Measurements from ENCODE around the gene BMP3. TPM values are rescaled to one million over a fixed set of nuclear protein-coding genes. Genes with fewer than 3 reads are reported as not detected.
"Not testable (repeated sequence)": the region's sequence is repeated elsewhere in the genome, so short reads cannot be mapped to it uniquely, and the experiment has no call there.

BMP3 gene, protein sequence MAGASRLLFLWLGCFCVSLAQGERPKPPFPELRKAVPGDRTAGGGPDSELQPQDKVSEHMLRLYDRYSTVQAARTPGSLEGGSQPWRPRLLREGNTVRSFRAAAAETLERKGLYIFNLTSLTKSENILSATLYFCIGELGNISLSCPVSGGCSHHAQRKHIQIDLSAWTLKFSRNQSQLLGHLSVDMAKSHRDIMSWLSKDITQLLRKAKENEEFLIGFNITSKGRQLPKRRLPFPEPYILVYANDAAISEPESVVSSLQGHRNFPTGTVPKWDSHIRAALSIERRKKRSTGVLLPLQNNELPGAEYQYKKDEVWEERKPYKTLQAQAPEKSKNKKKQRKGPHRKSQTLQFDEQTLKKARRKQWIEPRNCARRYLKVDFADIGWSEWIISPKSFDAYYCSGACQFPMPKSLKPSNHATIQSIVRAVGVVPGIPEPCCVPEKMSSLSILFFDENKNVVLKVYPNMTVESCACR
- total RNA-seq, result 1.6 TPM

DNA sequence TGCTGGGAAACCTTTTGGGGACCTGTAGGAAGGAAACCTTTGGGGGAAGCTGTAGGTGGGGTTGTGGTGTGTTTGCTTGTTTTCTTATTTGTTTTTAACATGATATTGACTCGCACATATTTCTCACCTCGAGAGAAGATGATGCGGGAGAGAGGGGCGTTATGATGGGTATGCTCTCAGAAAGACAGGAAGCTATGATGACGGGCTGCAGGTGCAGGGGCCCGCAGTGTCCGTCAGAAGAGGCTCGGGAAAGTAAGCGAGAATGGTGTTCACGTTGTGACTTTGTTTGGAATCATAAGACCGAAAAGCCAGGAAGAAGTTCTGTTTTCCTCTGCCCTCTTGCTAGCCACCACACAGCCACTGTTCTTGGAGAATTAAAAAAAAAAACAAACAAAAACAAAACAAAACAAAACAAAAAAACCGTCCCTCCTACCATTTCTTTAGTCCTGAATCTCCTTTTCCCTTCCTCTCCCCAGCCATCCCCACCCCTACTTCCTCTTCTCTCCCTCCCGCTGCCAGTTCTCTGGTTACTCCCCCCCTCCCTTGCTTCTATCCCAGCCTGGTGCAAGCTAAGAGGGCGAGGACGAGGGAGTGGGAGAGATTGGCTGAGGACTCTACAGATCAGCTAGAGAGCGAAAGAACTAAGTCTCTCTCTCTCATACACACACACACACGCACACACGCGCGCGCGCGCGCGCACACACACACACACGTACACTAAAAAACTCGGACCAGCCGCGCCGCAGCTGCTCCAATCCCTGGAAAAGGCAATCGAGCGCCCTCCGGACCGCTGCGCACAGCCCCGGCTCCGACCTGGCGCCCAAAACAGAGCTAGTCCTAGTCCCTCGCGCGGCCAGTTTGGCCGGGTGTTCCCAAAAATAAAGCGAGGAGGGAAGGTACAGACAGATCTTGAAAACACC is at the start of gene BMP3:
Gene BMP3, plus strand, starts transcription at position 648 of the 920 bp plus-strand sequence. CDS start 577 bp downstream, outside the sequence.
- H3K9me3 ChIP-seq (ENCODE audit: control insufficient read depth in 3 of 3, low read length in 3 of 3), result no peaks in the 10 kb centered on the region
- H3K27ac ChIP-seq (ENCODE audit: low read depth, low read length), result no peak within 1 kb of the TSS
- peaks cover 6 to 19% (median 13%) of the 10 kb centered on the region in 3 donors for H3K4me1 ChIP-seq (ENCODE audit: control insufficient read depth in 3 of 3, insufficient read depth in 3 of 3, low read length in 3 of 3)
- peak within 1 kb of the TSS in 1 of 3 donors; percentile 28 for H3K9ac ChIP-seq (ENCODE audit: low read depth in 1 of 3, low read length in 3 of 3)
- H3K27me3 ChIP-seq (ENCODE audit: control insufficient read depth in 3 of 3, insufficient read depth in 3 of 3, low read length in 3 of 3), result peaks cover 33 to 59% (median 42%) of the 10 kb centered on the region in 3 donors
- peak within 1 kb of the TSS; percentile 48 to 60 (median 56) for H3K4me3 ChIP-seq (ENCODE audit: low read length in 3 of 3)
- no peaks in the 10 kb centered on the region for H3K36me3 ChIP-seq (ENCODE audit: control insufficient read depth in 3 of 3, insufficient read depth in 3 of 3, low read length in 3 of 3)

DNA sequence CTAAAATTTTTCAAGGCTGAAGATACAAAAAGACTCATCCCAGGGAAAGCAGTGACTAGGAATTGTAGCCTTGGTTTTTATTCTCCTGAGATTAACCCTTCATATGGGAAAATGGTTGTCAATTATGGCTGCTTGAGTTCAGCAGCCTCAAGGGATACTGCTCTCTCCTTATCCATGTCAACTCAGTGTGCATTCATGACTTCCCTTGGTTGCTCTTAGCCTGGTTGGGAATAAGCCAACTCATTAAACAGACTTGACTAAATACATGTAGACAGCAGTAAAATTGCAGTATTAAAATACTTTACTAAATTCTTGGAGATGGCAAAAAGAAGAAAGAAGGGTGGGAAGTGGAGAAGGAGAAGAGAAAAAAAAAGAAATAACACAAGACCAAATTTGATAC is 44.5 kb upstream of the BMP3 start:
- no peak overlapping the region for H3K27ac ChIP-seq (ENCODE audit: low read depth, low read length)
- no peaks in the 10 kb centered on the region for H3K4me1 ChIP-seq (ENCODE audit: control insufficient read depth in 3 of 3, insufficient read depth in 3 of 3, low read length in 3 of 3)
- H3K27me3 ChIP-seq (ENCODE audit: control insufficient read depth in 3 of 3, insufficient read depth in 3 of 3, low read length in 3 of 3), result no peaks in the 10 kb centered on the region
- no peaks in the 10 kb centered on the region for H3K36me3 ChIP-seq (ENCODE audit: control insufficient read depth in 3 of 3, insufficient read depth in 3 of 3, low read length in 3 of 3)
- no peak overlapping the region for H3K4me3 ChIP-seq (ENCODE audit: low read length in 3 of 3)
- H3K9ac ChIP-seq (ENCODE audit: low read depth in 1 of 3, low read length in 3 of 3), result no peak overlapping the region
- no peaks in the 10 kb centered on the region for H3K9me3 ChIP-seq (ENCODE audit: control insufficient read depth in 3 of 3, low read length in 3 of 3)

DNA sequence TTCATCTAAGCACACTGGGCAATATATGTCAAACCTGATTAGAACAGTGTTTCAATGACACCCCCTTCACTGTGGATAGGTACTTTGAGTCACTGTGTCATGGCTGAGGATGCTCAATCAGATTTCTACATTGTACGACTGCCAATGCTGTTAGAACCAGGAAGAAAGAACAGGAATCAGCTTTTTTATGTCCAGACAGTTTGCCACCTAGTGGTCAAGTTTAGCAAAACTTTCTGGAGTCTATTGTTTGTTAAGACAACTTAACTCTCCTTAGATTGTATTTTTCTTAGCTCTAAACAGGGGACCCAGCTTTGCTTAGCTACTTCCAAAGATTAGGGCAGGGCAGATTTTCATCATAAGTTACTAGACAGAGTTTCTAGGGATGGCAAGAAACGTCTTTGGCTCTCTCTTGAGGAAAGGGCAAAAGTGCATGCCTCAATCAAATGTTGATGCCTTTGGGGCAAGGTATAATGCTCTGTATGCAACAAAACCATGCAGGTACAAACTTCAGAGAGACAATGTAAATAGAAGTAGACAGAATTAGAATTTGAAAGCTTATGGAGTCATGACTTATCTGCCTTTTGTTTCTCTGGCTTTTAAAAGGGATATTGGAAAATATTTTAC is 40.5 kb upstream of the BMP3 start:
- H3K9me3 ChIP-seq (ENCODE audit: control insufficient read depth in 3 of 3, low read length in 3 of 3), result no peaks in the 10 kb centered on the region
- no peak overlapping the region for H3K27ac ChIP-seq (ENCODE audit: low read depth, low read length)
- H3K4me1 ChIP-seq (ENCODE audit: control insufficient read depth in 3 of 3, insufficient read depth in 3 of 3, low read length in 3 of 3), result no peaks in the 10 kb centered on the region
- no peaks in the 10 kb centered on the region for H3K27me3 ChIP-seq (ENCODE audit: control insufficient read depth in 3 of 3, insufficient read depth in 3 of 3, low read length in 3 of 3)
- H3K36me3 ChIP-seq (ENCODE audit: control insufficient read depth in 3 of 3, insufficient read depth in 3 of 3, low read length in 3 of 3), result no peaks in the 10 kb centered on the region
- no peak overlapping the region for H3K4me3 ChIP-seq (ENCODE audit: low read length in 3 of 3)
- H3K9ac ChIP-seq (ENCODE audit: low read depth in 1 of 3, low read length in 3 of 3), result no peak overlapping the region

DNA sequence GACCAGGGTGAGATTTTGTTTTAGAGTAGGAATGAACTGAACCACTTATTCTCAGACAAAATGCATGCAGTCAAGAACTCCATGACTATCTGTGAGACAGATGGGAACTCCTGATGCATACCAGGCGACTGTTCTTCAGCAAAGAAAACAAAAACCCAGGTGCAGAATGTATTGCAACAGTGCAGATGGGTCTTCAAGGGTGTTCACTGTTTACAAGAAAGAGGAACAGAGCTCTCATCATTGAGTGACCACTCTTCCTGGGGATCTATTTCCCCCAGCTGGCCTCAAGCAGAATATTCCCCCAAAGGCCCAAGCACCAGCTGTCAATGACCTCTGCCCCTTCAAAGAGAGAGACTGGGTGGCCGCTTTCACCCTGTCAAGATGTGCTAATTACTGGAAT is 39.7 kb upstream of the BMP3 start:
- no peaks in the 10 kb centered on the region for H3K4me1 ChIP-seq (ENCODE audit: control insufficient read depth in 3 of 3, insufficient read depth in 3 of 3, low read length in 3 of 3)
- H3K4me3 ChIP-seq (ENCODE audit: low read length in 3 of 3), result no peak overlapping the region
- no peaks in the 10 kb centered on the region for H3K36me3 ChIP-seq (ENCODE audit: control insufficient read depth in 3 of 3, insufficient read depth in 3 of 3, low read length in 3 of 3)
- no peak overlapping the region for H3K9ac ChIP-seq (ENCODE audit: low read depth in 1 of 3, low read length in 3 of 3)
- H3K27ac ChIP-seq (ENCODE audit: low read depth, low read length), result no peak overlapping the region
- no peaks in the 10 kb centered on the region for H3K27me3 ChIP-seq (ENCODE audit: control insufficient read depth in 3 of 3, insufficient read depth in 3 of 3, low read length in 3 of 3)
- H3K9me3 ChIP-seq (ENCODE audit: control insufficient read depth in 3 of 3, low read length in 3 of 3), result no peaks in the 10 kb centered on the region

DNA sequence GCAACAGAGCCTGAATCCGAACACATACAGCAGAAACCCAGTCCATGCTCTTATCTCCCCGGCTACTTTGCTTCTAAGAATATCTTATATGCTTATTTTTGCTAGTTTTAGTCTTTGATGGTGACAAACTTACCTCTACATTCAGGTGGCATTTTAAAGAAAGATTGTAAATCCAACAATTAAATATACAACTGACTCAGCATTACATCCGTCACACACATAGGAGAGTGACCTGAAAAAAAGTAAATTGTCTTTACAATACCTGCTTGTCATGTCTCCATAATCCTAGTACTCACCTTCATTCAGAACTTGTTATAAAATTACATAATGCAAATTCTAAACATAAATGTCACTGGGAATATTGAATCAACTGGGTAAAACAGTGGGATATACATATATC is 30.6 kb upstream of the BMP3 start:
- Histone ChIP-seq H3K4me1 (ENCODE audit: control insufficient read depth in 3 of 3, insufficient read depth in 3 of 3, low read length in 3 of 3) (no peaks in the 10 kb centered on the region), H3K36me3 (ENCODE audit: control insufficient read depth in 3 of 3, insufficient read depth in 3 of 3, low read length in 3 of 3) (no peaks in the 10 kb centered on the region), H3K27ac (ENCODE audit: low read depth, low read length) (no peak overlapping the region), H3K4me3 (ENCODE audit: low read length in 3 of 3) (no peak overlapping the region), H3K27me3 (ENCODE audit: control insufficient read depth in 3 of 3, insufficient read depth in 3 of 3, low read length in 3 of 3) (no peaks in the 10 kb centered on the region), H3K9me3 (ENCODE audit: control insufficient read depth in 3 of 3, low read length in 3 of 3) (peaks cover 0 to 3% (median 0%) of the 10 kb centered on the region in 3 donors), H3K9ac (ENCODE audit: low read depth in 1 of 3, low read length in 3 of 3) (no peak overlapping the region)

DNA sequence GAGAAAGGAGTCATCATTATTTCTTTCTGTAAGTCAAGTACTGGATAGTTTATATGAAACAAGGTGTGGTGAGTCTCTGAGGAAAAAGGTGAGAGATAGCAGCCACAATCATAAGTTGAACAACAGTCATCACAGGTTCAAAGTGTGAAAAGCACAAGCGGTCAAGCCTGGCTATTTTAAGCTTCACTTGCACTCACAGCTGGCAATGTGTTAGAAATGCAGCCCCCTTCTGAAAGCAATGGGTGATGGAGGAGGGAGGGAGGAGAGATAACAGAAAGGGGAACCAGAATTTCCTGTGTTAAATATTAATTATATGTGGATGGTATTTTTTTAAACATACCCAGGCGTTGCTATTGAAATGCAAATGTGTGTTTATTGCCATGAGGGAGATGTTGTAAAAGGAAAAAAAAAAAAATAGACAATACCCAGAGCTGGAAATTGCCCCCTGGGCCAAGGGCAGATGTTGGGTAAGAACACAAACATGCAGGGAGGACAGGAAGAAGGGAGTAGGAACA is 26.9 kb upstream of the BMP3 start:
- no peak overlapping the region for H3K4me3 ChIP-seq (ENCODE audit: low read length in 3 of 3)
- H3K9me3 ChIP-seq (ENCODE audit: control insufficient read depth in 3 of 3, low read length in 3 of 3), result peaks cover 0 to 3% (median 0%) of the 10 kb centered on the region in 3 donors
- H3K36me3 ChIP-seq (ENCODE audit: control insufficient read depth in 3 of 3, insufficient read depth in 3 of 3, low read length in 3 of 3), result no peaks in the 10 kb centered on the region
- no peaks in the 10 kb centered on the region for H3K27me3 ChIP-seq (ENCODE audit: control insufficient read depth in 3 of 3, insufficient read depth in 3 of 3, low read length in 3 of 3)
- no peaks in the 10 kb centered on the region for H3K4me1 ChIP-seq (ENCODE audit: control insufficient read depth in 3 of 3, insufficient read depth in 3 of 3, low read length in 3 of 3)
- no peak overlapping the region for H3K9ac ChIP-seq (ENCODE audit: low read depth in 1 of 3, low read length in 3 of 3)
- no peak overlapping the region for H3K27ac ChIP-seq (ENCODE audit: low read depth, low read length)

DNA sequence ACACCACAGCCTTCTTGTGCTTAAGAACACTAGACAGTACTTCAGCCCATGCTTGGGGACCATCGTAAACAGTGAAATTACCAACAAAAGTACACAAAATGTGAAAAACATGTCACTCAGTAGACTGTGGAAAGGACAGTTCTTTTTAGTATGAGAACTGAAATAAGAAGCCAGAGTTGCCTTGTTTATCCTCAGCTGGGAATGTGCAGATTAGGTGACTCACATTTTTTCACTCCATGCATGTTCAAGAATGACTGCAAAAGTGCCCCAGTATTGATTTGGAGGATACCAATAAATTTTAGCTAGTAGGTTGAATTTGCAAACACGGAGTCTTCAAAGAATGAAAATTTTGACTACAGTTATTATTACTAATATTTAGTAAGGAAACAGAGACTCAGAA is 23.1 kb upstream of the BMP3 start:
- no peaks in the 10 kb centered on the region for H3K9me3 ChIP-seq (ENCODE audit: control insufficient read depth in 3 of 3, low read length in 3 of 3)
- no peak overlapping the region for H3K27ac ChIP-seq (ENCODE audit: low read depth, low read length)
- no peaks in the 10 kb centered on the region for H3K4me1 ChIP-seq (ENCODE audit: control insufficient read depth in 3 of 3, insufficient read depth in 3 of 3, low read length in 3 of 3)
- no peaks in the 10 kb centered on the region for H3K27me3 ChIP-seq (ENCODE audit: control insufficient read depth in 3 of 3, insufficient read depth in 3 of 3, low read length in 3 of 3)
- no peaks in the 10 kb centered on the region for H3K36me3 ChIP-seq (ENCODE audit: control insufficient read depth in 3 of 3, insufficient read depth in 3 of 3, low read length in 3 of 3)
- no peak overlapping the region for H3K9ac ChIP-seq (ENCODE audit: low read depth in 1 of 3, low read length in 3 of 3)
- no peak overlapping the region for H3K4me3 ChIP-seq (ENCODE audit: low read length in 3 of 3)

DNA sequence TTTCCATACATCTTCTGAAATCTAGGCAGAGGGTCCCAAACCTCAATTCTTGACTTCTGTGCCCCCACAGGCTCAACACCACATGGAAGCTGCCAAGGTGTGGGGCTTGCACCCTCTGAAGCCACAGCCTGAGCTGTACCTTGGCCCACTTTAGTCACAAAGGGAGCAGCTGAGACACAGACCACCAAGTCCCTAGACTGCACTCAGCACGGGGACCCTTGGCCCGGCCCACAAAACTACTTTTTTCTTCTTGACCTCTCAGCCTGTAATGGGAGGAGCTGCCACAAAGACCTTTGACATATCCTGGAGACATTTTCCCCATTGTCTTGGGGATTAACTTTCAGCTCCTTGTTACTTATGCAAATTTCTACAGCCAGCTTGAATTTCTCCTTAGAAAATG is 13.9 kb upstream of the BMP3 start:
- H3K9ac ChIP-seq (ENCODE audit: low read depth in 1 of 3, low read length in 3 of 3); H3K9me3 ChIP-seq (ENCODE audit: control insufficient read depth in 3 of 3, low read length in 3 of 3); H3K4me1 ChIP-seq (ENCODE audit: control insufficient read depth in 3 of 3, insufficient read depth in 3 of 3, low read length in 3 of 3); H3K27me3 ChIP-seq (ENCODE audit: control insufficient read depth in 3 of 3, insufficient read depth in 3 of 3, low read length in 3 of 3); H3K27ac ChIP-seq (ENCODE audit: low read depth, low read length); H3K36me3 ChIP-seq (ENCODE audit: control insufficient read depth in 3 of 3, insufficient read depth in 3 of 3, low read length in 3 of 3); H3K4me3 ChIP-seq (ENCODE audit: low read length in 3 of 3): not testable (repeated sequence)

DNA sequence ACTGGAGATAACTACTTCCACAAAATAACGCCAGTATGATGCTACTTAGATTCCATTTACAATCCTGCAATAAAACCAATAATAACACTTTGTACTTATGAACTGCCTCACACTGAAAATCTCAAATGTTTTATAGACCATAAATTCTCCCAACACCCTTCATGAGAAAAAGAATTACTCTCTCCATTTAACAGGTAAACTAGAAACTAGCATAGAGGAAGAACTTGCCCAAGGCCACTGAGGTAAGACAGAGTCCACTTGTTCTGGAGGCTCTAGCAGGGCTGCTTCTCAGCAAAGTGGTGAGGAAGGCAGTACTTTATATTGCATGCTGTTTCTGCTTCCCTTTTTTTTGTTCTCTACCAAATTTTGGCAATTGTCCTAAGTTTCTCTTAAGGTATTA is 11.5 kb upstream of the BMP3 start:
- no peak overlapping the region for H3K4me3 ChIP-seq (ENCODE audit: low read length in 3 of 3)
- peaks cover 0 to 3% (median 2%) of the 10 kb centered on the region in 3 donors for H3K27me3 ChIP-seq (ENCODE audit: control insufficient read depth in 3 of 3, insufficient read depth in 3 of 3, low read length in 3 of 3)
- H3K27ac ChIP-seq (ENCODE audit: low read depth, low read length), result no peak overlapping the region
- H3K36me3 ChIP-seq (ENCODE audit: control insufficient read depth in 3 of 3, insufficient read depth in 3 of 3, low read length in 3 of 3), result no peaks in the 10 kb centered on the region
- no peak overlapping the region for H3K9ac ChIP-seq (ENCODE audit: low read depth in 1 of 3, low read length in 3 of 3)
- H3K9me3 ChIP-seq (ENCODE audit: control insufficient read depth in 3 of 3, low read length in 3 of 3), result no peaks in the 10 kb centered on the region
- no peaks in the 10 kb centered on the region for H3K4me1 ChIP-seq (ENCODE audit: control insufficient read depth in 3 of 3, insufficient read depth in 3 of 3, low read length in 3 of 3)
